H54 (cell line): ENCODE data around the gene IL9.
"Not testable (repeated sequence)": the region's sequence is repeated elsewhere in the genome, so short reads cannot be mapped to it uniquely, and the experiment has no call there.

Experiments
- DNase-seq: peaks from one replicate; pipeline ENCODE4 v3.0.0; 2011; ENCODE audit warnings: low spot score, mixed read lengths; ENCODE audit not compliant: insufficient read length
- FAIRE-seq: peaks from 3 replicates; lab custom pipeline; 2011; peaks lifted over from hg19 to GRCh38; lab: Jason Lieb, UNC
- POLR2A ChIP-seq: IDR thresholded peaks from 2 replicates; pipeline ENCODE4 v1.6.1; 2011; ENCODE audit warnings: low read depth, mild to moderate bottlenecking, low read length

IL9 gene

GRCh38 chr5:135869276-135869675 lies 26.4 kb downstream of the IL9 start:
- no peak for TF ChIP-seq POLR2A
- no peak for FAIRE-seq
- DNase-seq: no peak

- FAIRE-seq (no peak), DNase-seq (no peak)
- no peak for TF ChIP-seq POLR2A
Measured at GRCh38 chr5:135868681-135869080, 27.0 kb downstream of the IL9 start.

GRCh38 chr5:135867599-135867998 lies 28.0 kb downstream of the IL9 start:
- TF ChIP-seq POLR2A: no peak
- FAIRE-seq (no peak), DNase-seq (no peak)

- no peak for FAIRE-seq
- no peak for TF ChIP-seq POLR2A
- DNase-seq: no peak
Measured at GRCh38 chr5:135866016-135866415, 29.6 kb downstream of the IL9 start.

- no peak for TF ChIP-seq POLR2A
Measured at GRCh38 chr5:135864503-135865435, 30.9 kb downstream of the IL9 start.

GRCh38 chr5:135862744-135863143 lies 32.9 kb downstream of the IL9 start:
- FAIRE-seq (no peak), DNase-seq (no peak)
- no peak for TF ChIP-seq POLR2A

More at GRCh38 chr5:135864503-135865435, 30.9 kb downstream of the IL9 start:
- no peak for FAIRE-seq
- DNase-seq: no peak

- no peak for FAIRE-seq
- no peak for TF ChIP-seq POLR2A
- no peak for DNase-seq
Measured at GRCh38 chr5:135862086-135862485, 33.6 kb downstream of the IL9 start.

- DNase-seq: no peak
- no peak for TF ChIP-seq POLR2A
- no peak for FAIRE-seq
Measured at GRCh38 chr5:135861641-135862040, 34.0 kb downstream of the IL9 start.

- TF ChIP-seq POLR2A: no peak
- no peak for FAIRE-seq
- DNase-seq: no peak
Measured at GRCh38 chr5:135859641-135860040, 36.0 kb downstream of the IL9 start.

GRCh38 chr5:135859186-135859585 lies 36.5 kb downstream of the IL9 start:
- DNase-seq, FAIRE-seq: not testable (repeated sequence)

GRCh38 chr5:135857630-135858311 lies 37.9 kb downstream of the IL9 start:
- FAIRE-seq: no peak
- no peak for DNase-seq
- TF ChIP-seq POLR2A: no peak

- no peak for TF ChIP-seq POLR2A
- FAIRE-seq (no peak), DNase-seq (no peak)
Measured at GRCh38 chr5:135851915-135852845, 43.5 kb downstream of the IL9 start.

- DNase-seq (no peak), FAIRE-seq (no peak)
- TF ChIP-seq POLR2A: no peak
Measured at GRCh38 chr5:135851186-135851914, 44.3 kb downstream of the IL9 start.

GRCh38 chr5:135850671-135851070 lies 45.0 kb downstream of the IL9 start:
- FAIRE-seq: no peak
- TF ChIP-seq POLR2A: no peak
- DNase-seq: no peak
